Right lobe of liver (tissue), 6 donors: ENCODE data around the gene UBN1. TPM values are rescaled to one million over a fixed set of nuclear protein-coding genes. Genes with fewer than 3 reads are reported as not detected.

Experiments used
- ATAC-seq, 4 donors: fragments of 200-7000 bp; cut with Tn5 transposase; one replicate each; pipeline ENCODE4 v1.9.1; 2020; ENCODE audit warnings: mild to moderate bottlenecking in 4 of 4, moderate library complexity in 4 of 4
- DNase-seq, 3 donors: peaks; one replicate each; pipeline ENCODE4 v3.0.0-alpha.2; 2020
- H3K27ac ChIP-seq, 3 donors: fragments of 200-600 bp; one replicate each; pipeline ENCODE4 v1.8.0; 2022
- H3K27me3 ChIP-seq, 2 donors: fragments of 200-600 bp; one replicate each; pipeline ENCODE4 v1.8.0; 2022
- H3K36me3 ChIP-seq, 4 donors: fragments of 200-600 bp; sonication (generic) in 1 of 4; one replicate each; pipeline versions ENCODE4 v1.5.1 to v1.8.0; 2017 to 2022; ENCODE audit warnings: control low read depth in 1 of 4
- H3K4me1 ChIP-seq, 4 donors: fragments of 200-600 bp; sonication (generic) in 1 of 4; one replicate each; pipeline versions ENCODE4 v1.5.1 to v1.8.0; 2017 to 2022; ENCODE audit warnings: control low read depth in 1 of 4
- H3K4me3 ChIP-seq, 3 donors: fragments of 200-600 bp; one replicate each; pipeline ENCODE4 v1.8.0; 2022
- H3K9me3 ChIP-seq, 4 donors: fragments of 200-600 bp; sonication (generic) in 1 of 4; one replicate each; pipeline versions ENCODE4 v1.5.1 to v1.8.0; 2017 to 2022; ENCODE audit warnings: control low read depth in 1 of 4
- CTCF ChIP-seq, 4 donors: fragments of 200-600 bp in 3 of 4; fragments of 450-650 bp in 1 of 4; IDR thresholded peaks; one replicate each; pipeline versions ENCODE4 v1.5.1 to v1.8.0; 2016 to 2022; ENCODE audit warnings: antibody characterized with exemption in 4 of 4, mild to moderate bottlenecking in 2 of 4
- POLR2A ChIP-seq: fragments of 450-650 bp; IDR thresholded peaks from one replicate; pipeline ENCODE4 v1.6.1; 2017; ENCODE audit warnings: antibody characterized with exemption, mild to moderate bottlenecking
- WGBS: methylation state at CpG from one replicate; pipeline ENCODE4 v1.1.6; 2018; ENCODE audit warnings: low coverage, low lambda C conversion rate; ENCODE audit not compliant: insufficient coverage; ENCODE audit errors: missing lambda C conversion rate; 5-methylcytosine and 5-hydroxymethylcytosine counted together
- intact Hi-C, 2 donors: fragments of 100-400 bp; cut with DNase I; formaldehyde crosslinking; loops; one replicate each; pipeline versions ENCODE4 v1.11.2 to v1.14.1; 2022
- total RNA-seq, 6 experiments: library from RNA; depleted of rRNA in 2 of 6; stranded (reverse); fragments of >200 nt in 2 of 6; fragmentation: NEBNext Ultra II Directional in 3 of 6; extraction: Animal tissue kit (Norgen Biotek cat#: 25700) in 3 of 6; gene quantifications; one replicate each; pipeline versions ENCODE4 v1.1.0 to v1.2.4, GENCODE V29; 2016 to 2023
- donor health status: DM: no; HTN: yes; CAD: no.
- donor health status: DM: no; HTN: no; CAD: no.
- donor health status: DM: no; HTN: no; CAD: no.
- donor health status: DM: no; HTN: yes; CAD: no.
- donor health status: DM: no; HTN: yes; CAD: no.

Gene UBN1
- total RNA-seq, 6 experiments from 2014 or later: 12.0 to 18.6 (median 16.2) TPM

- no peaks in the 10 kb centered on the region for H3K9me3 ChIP-seq
- ATAC-seq (no peak), DNase-seq (no peak)
- H3K4me3 ChIP-seq: no peak overlapping the region
- no peak overlapping the region for H3K27ac ChIP-seq
- 78% methylated on average over 5 of the region's 11 CpGs for WGBS
- no peaks in the 10 kb centered on the region for H3K36me3 ChIP-seq
- peaks cover 0 to 45% (median 13%) of the 10 kb centered on the region in 4 donors for H3K4me1 ChIP-seq
- TF ChIP-seq CTCF (IDR thresholded peaks at IDR 0.05) (no peak), POLR2A (no peak)
- intact Hi-C loops: no loop called here
- H3K27me3 ChIP-seq: no peaks in the 10 kb centered on the region
Observed at GRCh38 chr16:4915226-4915761, 68.0 kb downstream of the UBN1 start.

GRCh38 chr16:4917117-4917516 is 69.8 kb downstream of the UBN1 start:
- WGBS: 44% methylated on average over 4 of the region's 4 CpGs
- Histone ChIP-seq H3K4me3 (no peak overlapping the region), H3K36me3 (no peaks in the 10 kb centered on the region), H3K9me3 (no peaks in the 10 kb centered on the region), H3K4me1 (peaks cover 0 to 35% (median 11%) of the 10 kb centered on the region in 4 donors), H3K27me3 (no peaks in the 10 kb centered on the region), H3K27ac (no peak overlapping the region)
- no peak for DNase-seq
- no peak for TF ChIP-seq CTCF (IDR thresholded peaks at IDR 0.05)
- TF ChIP-seq POLR2A: no peak
- intact Hi-C loops: no loop called here
- ATAC-seq: no peak

- Histone ChIP-seq H3K27me3 (no peaks in the 10 kb centered on the region), H3K4me1 (peaks cover 0 to 18% (median 4%) of the 10 kb centered on the region in 4 donors), H3K4me3 (no peak overlapping the region), H3K27ac (no peak overlapping the region), H3K9me3 (no peaks in the 10 kb centered on the region), H3K36me3 (no peaks in the 10 kb centered on the region)
- no peak for TF ChIP-seq CTCF (IDR thresholded peaks at IDR 0.05)
- no peak for TF ChIP-seq POLR2A
- no CpG with 5 or more reads among the region's 13 CpGs for WGBS
- no peak for ATAC-seq
- intact Hi-C loops: no loop called here
- DNase-seq: no peak
Observed at GRCh38 chr16:4918781-4919251, 71.5 kb downstream of the UBN1 start.

GRCh38 chr16:4920826-4921225 is 73.5 kb downstream of the UBN1 start:
- ATAC-seq (no peak), DNase-seq (no peak)
- Histone ChIP-seq H3K9me3 (no peaks in the 10 kb centered on the region), H3K4me3 (no peak overlapping the region), H3K27ac (no peak overlapping the region), H3K4me1 (peaks cover 0 to 24% (median 10%) of the 10 kb centered on the region in 4 donors), H3K27me3 (no peaks in the 10 kb centered on the region), H3K36me3 (no peaks in the 10 kb centered on the region)
- intact Hi-C loops: no loop called here
- TF ChIP-seq CTCF (IDR thresholded peaks at IDR 0.05) (no peak), POLR2A (no peak)
- 89% methylated on average over 5 of the region's 5 CpGs for WGBS
